Brain microvascular endothelial cell (primary cell): Measurements from ENCODE around the gene HCN2.

Experiments
- DNase-seq: peaks from one replicate; pipeline ENCODE4 v3.0.0-alpha.2; 2020
- H3K27ac ChIP-seq: fragments of 250-450 bp; sonication (Bioruptor Pico); 2 replicates; pipeline ENCODE4 v1.5.1; 2020; ENCODE audit warnings: mild to moderate bottlenecking, moderate library complexity
- H3K27me3 ChIP-seq: fragments of 250-450 bp; sonication (Bioruptor Pico); replicated peaks from 2 replicates; pipeline ENCODE4 v1.5.1; 2020; ENCODE audit warnings: mild to moderate bottlenecking
- H3K36me3 ChIP-seq: fragments of 250-450 bp; sonication (Bioruptor Pico); replicated peaks from 2 replicates; pipeline ENCODE4 v1.5.1; 2020; ENCODE audit warnings: mild to moderate bottlenecking
- H3K4me3 ChIP-seq: 2 replicates; pipeline ENCODE4 v1.5.1; 2011; ENCODE audit warnings: low read depth, mild to moderate bottlenecking, control low read depth, low read length, moderate library complexity
- CTCF ChIP-seq: IDR thresholded peaks from 2 replicates; pipeline ENCODE4 v1.5.1; 2011; ENCODE audit warnings: low read depth, mild to moderate bottlenecking, moderate library complexity, low read length, control low read depth, inconsistent platforms; ENCODE audit errors: missing control alignments
- in situ Hi-C: cut with HindIII; loops from 2 replicates; pipeline ENCODE4 v1.10.0; 2017; ENCODE audit warnings: low sequenced_read_pairs, low pct_ligation_motif_present

Gene HCN2

GRCh38 chr19:661427-662196, 71.9 kb downstream of the HCN2 start:
- peaks cover 10% of the 10 kb centered on the region for H3K36me3 ChIP-seq
- in situ Hi-C loops, result no loop called here

GRCh38 chr19:662207-662961, 72.7 kb downstream of the HCN2 start:
- Histone ChIP-seq H3K27ac (peak overlapping the region; percentile 87), H3K27me3 (no peaks in the 10 kb centered on the region), H3K4me3 (peak overlapping the region; percentile 88), H3K36me3 (peaks cover 6% of the 10 kb centered on the region)
- DNase-seq, result no peak
- in situ Hi-C loops, result no loop called here
- no peak for TF ChIP-seq CTCF

More at GRCh38 chr19:661427-662196, 71.9 kb downstream of the HCN2 start:
- no peaks in the 10 kb centered on the region for H3K27me3 ChIP-seq
- peak overlapping the region; percentile 87 for H3K27ac ChIP-seq
- H3K4me3 ChIP-seq, result peak overlapping the region; percentile 88
- no peak for TF ChIP-seq CTCF
- DNase-seq, result no peak

- no peaks in the 10 kb centered on the region for H3K27me3 ChIP-seq
- no peak for TF ChIP-seq CTCF
- H3K36me3 ChIP-seq, result peaks cover 4% of the 10 kb centered on the region
- in situ Hi-C loops, result no loop called here
- peak within 1 kb of the TSS; percentile 87 for H3K27ac ChIP-seq
- H3K4me3 ChIP-seq, result peak within 1 kb of the TSS; percentile 88
- peak; percentile 86 for DNase-seq
These were observed 73.4 kb downstream of the HCN2 start, which contains the start of gene RNF126 for GRCh38 chr19:662962-663681. TSS of gene RNF126 (minus strand) at chr19:663214. CDS start at chr19:663121, 93 bp downstream.

GRCh38 chr19:663682-664117, 74.0 kb downstream of the HCN2 start:
- Histone ChIP-seq H3K27me3 (no peaks in the 10 kb centered on the region), H3K27ac (peak overlapping the region; percentile 49), H3K4me3 (peak overlapping the region; percentile 52), H3K36me3 (peaks cover 1% of the 10 kb centered on the region)
- no peak for TF ChIP-seq CTCF
- in situ Hi-C loops, result no loop called here
- no peak for DNase-seq

- no peaks in the 10 kb centered on the region for H3K36me3 ChIP-seq
- no peak overlapping the region for H3K4me3 ChIP-seq
- TF ChIP-seq CTCF, result peak; percentile 96
- H3K27me3 ChIP-seq, result no peaks in the 10 kb centered on the region
- in situ Hi-C loops, result no loop called here
- H3K27ac ChIP-seq, result no peak overlapping the region
- DNase-seq, result peak; percentile 65
These were observed 75.3 kb downstream of the HCN2 start for GRCh38 chr19:664913-665443.
